HG03439 (cell line): ENCODE data around the gene HSF5.
"Not testable (repeated sequence)": the region's sequence is repeated elsewhere in the genome, so short reads cannot be mapped to it uniquely, and the experiment has no call there.

Source experiments
- ATAC-seq: cut with Tn5 transposase; IDR thresholded peaks from one replicate; pipeline ENCODE4 v1.9.1; 2021; ENCODE audit warnings: mild to moderate bottlenecking, moderate library complexity; ENCODE audit not compliant: unreplicated experiment

The HSF5 gene

GRCh38 chr17:58517378-58517927 is 29.2 kb upstream of the HSF5 start:
- no peak for ATAC-seq

- ATAC-seq = no peak
These were observed 28.6 kb upstream of the HSF5 start for GRCh38 chr17:58516644-58517377.

- ATAC-seq = no peak
These were observed 27.1 kb upstream of the HSF5 start for GRCh38 chr17:58515286-58515685.

- no peak for ATAC-seq
These were observed 26.6 kb upstream of the HSF5 start for GRCh38 chr17:58514770-58515157.

DNA sequence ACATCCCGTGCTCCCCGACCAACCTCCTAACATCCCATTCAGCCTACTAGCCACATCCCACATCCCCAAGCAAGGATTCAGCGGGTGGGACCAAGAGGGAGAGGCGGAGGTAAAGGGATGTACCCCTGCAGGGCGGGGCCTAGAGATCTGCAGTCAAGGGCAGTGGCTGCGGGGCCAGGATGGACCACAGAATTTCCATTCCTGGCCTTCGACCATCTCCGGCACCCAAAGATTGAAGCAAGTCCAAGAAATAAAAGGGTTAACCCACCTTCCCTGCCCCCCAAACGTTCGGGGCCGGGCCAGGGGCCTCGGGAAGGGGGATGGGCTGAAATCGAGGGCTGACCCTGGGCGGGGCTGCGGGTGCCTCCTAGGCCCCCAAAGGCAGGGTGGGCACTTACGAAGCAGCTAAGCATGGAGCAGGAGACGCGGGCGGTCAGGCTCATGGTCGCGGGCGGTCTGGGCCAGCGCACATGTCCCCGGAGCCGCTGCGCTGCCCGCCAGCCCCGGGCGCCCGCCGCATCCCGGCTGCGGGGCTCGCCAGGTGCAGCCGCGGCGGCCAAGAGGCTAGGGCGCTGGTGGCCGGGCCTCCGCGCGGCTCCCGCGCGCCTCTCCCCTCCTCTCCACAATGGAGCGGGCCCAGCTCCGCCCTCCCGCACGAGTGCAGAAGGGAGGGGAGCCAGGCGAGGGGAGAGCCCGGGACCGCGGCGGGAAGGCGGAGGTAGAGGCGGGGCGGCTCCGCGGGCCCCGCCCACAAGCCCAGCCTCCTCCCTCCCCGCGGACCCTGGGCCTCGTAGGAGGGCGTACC is 26.0 kb upstream of the HSF5 start, which contains the start of gene MTMR4:
Gene MTMR4, minus strand, starts transcription at position 674 of the 805 bp plus-strand sequence. Its CDS starts 231 bp downstream, at position 443.
- ATAC-seq = no peak

GRCh38 chr17:58513267-58513964 is 25.2 kb upstream of the HSF5 start:
- ATAC-seq = no peak

- no peak for ATAC-seq
These were observed 21.9 kb upstream of the HSF5 start for GRCh38 chr17:58510075-58510474.

DNA sequence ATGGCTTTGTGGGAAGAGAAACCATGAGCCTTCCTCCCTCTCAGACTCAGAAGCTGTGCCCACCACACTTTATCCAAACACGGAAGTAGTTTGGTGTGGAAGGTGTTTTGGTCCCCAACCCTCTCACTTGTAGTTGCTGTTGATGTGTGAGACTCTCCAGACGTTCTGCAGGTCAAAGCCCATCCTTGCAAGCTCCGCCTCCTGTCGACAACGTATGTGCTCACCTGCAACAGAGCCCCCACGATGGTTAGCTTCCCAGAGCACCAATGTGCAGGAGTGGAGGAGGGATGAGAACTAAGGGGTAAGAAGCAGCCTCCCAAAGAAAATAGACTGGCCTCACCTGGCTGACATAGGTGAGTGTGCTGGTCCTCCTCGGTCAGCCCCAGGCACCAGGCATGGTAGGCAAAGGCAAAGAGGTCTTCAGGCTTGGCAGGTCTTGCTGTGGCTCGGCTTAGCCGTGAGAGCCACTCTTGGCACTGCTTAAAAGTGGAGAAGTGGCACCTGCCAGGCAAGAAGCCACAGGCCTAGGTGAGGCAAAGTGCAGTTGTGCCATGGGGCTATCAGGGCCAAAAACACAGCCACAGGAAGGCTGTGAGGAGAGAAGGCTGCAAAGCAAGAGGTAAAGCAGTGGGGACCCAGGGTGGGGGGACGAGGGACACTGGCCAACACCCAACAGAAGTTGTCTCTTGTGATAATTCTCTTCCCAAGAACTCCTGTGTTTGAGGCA is 20.3 kb upstream of the HSF5 start:
- ATAC-seq = no peak

DNA sequence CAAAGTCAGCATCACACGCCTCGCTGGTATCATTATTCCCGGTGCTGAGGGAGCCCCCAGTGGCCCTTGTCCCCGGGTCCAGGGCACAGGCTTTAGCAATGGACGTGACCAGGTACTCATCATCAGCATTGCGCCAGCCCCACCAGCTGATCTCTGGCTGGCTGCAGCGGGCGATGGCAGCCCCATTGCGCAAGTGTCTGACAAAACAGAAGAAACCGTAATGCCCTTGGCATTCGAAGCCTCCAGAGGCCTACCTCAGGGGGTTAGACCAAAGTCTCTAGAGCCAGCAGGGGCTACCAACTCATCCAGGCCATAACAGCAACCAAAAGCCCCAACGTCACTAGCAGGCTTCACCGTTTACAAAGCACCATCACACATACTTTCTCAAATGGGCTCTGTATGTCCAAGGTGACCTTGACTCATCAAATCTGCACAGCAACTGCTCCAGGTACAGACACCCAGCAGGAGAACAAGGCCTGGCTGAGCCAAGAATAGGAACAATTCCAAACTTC is 19.0 kb upstream of the HSF5 start:
- no peak for ATAC-seq

- ATAC-seq = no peak
These were observed 18.3 kb upstream of the HSF5 start for GRCh38 chr17:58506354-58507080.

DNA sequence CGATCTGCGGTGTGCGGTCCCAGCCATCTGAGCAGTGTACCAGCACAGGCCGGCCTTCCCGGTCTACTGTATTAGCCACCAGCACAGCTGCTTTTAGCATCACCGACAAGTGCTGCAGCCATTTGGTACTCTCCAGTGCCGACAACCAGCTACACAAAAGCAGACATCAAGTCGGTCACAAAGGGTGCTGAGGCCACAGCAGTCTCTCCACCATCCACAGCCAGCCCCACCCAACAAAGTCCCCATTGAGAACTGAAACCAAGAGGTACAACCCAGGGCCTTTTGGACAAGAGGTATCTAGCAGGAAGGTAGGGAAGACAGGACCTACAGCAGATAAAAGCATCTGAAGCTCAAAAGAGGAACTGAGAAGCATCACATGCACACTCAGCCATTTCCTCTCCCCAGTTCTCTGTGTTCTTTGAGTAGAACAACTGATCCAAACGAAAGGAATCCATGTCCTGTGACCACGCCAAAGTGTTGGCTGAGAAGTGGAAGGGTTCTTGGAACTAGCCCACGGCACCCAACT is 16.7 kb upstream of the HSF5 start:
- peak; percentile 64 for ATAC-seq

DNA sequence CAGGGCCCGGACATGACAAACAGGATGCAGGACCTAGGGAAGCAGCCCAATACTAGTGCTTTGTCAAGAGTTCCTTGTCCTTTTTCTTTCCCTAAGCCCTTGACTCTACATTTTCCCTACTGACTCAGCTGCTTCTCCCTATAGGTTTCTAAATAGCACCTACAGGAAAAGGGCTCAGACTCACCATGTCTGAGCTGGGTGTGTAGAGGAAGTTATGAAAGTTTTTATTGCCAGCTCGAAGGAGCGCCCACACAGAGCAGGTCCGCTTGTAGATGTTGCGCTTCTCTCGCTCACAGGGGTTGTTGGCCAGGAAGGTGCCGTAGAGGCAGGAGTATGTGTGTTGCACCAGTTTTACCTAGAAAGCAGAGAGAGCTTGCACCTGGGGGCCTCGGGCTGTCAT is 15.7 kb upstream of the HSF5 start:
- no peak for ATAC-seq

DNA sequence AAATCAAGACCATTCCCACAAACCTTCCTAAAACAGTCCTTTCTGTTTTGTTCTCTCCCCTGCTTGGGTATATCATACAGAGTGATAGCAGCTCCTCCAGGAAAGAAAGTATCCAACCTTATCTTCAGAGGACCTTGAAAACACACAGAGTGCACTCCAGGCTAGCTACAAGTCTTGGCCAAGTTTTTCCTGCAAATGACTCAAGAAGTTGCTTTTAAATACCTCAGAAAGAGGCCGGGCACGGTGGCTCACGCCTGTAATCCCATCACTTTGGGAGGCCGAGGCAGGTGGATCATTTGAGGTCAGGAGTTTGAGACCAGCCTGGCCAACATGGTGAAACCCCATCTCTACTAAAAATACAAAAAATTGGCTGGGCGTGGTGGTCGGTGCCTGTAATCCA is 14.9 kb upstream of the HSF5 start:
- not testable (repeated sequence) for ATAC-seq

GRCh38 chr17:58501451-58501850 is 13.2 kb upstream of the HSF5 start:
- no peak for ATAC-seq

DNA sequence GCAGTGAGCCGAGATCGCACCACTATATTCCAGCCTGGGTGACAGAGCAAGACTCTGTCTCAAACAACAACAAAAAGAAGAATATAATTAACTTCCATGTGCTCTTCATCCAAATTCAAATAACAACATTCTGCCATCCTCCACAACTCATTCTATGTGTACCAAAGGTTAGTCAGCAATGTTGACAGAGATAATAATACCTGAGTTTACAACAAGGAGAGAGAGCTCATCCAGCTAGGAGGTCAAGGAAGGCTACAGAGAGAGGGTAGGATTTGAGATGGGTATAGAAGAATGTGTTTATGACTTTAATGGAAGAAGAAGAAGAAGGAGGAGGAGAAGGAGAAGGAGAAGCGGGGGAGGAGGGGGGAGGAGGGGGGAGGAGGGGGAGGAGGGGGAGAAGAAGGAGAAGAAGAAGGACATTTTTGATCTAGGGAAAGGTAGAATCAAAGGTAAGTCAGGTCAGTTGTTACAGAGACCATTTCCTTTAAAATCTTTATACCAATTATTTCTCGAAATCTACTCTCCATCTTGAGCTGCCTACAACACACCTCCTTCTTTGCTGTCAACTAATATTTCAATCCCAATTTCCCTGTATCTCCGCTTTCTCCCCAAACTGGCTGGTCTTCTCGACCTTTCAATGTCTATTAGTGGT is 10.1 kb upstream of the HSF5 start:
- ATAC-seq = no peak

GRCh38 chr17:58493506-58493905 is 5.3 kb upstream of the HSF5 start:
- no peak for ATAC-seq

DNA sequence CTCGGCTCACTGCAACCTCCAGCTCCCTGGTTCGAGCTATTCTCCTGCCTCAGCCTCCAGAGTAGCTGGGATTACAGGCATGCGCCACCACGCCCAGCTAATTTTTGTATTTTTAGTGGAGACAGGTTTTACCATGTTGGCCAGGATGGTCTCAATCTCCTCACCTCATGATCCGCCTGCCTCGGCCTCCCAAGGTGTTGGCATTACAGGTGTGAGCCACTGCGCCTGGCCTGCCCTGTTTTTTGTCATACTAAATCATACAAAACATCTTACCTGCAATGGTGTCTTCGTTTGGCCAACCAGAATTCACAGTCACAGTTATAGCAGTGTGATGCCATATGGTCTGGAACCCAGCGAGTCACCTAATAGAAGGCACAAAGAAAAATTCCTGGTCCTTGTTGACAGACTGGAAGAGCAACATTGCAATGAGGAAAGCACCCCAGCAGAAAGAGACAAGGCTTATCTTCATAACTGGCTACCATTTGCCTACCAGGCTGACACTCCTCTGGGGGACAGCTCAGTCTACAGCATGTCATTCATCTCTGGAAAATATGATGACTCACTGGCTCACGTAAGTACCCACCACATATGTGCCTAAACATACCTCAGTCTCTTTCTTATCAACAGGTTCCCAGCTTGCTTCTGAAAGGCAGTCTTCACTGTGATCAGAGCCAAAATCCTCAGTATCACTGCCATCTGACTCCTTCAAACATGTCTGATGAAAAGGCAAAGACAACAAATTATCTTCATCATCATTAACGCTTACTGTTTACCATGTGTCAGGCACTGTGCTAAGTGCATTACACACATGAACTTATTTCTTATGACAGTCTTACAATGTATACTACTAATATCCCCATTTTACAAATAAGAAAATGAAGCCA is 4.3 kb upstream of the HSF5 start:
- ATAC-seq = no peak

DNA sequence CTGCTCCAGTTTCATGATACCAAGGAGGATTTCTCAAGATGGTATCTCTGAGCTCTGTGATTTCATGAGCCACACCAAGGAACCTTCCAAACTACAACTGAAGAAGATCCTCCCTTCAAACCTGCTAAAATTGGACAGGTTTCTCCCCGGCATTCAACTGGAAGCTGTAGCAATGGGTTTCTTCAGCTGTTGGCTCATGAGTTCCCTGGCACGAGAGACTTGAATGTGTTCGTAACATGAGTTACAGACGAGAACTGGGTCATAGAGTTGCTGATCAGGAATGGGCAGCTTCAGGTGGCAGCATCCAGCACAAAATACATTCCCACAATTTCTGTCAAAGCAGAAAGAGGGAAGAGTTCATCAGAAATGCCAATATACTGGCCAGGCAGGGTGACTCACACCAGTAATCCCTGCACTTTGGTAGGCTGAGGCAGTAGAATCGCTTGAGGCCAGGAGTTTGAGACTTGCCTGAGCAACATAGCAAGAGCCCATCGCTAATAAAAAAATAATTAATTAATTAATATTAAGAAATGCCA is 3.4 kb upstream of the HSF5 start:
- ATAC-seq = no peak
